Mucosa of gallbladder (tissue), 1 donor: ENCODE data around the gene PIGB. TPM values are rescaled to one million over a fixed set of nuclear protein-coding genes. Genes with fewer than 3 reads are reported as not detected.
"Not testable (repeated sequence)": the region's sequence is repeated elsewhere in the genome, so short reads cannot be mapped to it uniquely, and the experiment has no call there.

Source experiments
- DNase-seq: peaks from one replicate; pipeline ENCODE4 v3.0.0-alpha.2; 2020; ENCODE audit warnings: low spot score
- total RNA-seq: library from RNA; stranded (reverse); gene quantifications from one replicate; pipeline ENCODE4 v1.2.1, GENCODE V29; 2021
- donor health status: DM: no; HTN: no; CAD: no.

The PIGB gene
- total RNA-seq, 1 donor from 2014 or later, result 11.9 TPM

DNA sequence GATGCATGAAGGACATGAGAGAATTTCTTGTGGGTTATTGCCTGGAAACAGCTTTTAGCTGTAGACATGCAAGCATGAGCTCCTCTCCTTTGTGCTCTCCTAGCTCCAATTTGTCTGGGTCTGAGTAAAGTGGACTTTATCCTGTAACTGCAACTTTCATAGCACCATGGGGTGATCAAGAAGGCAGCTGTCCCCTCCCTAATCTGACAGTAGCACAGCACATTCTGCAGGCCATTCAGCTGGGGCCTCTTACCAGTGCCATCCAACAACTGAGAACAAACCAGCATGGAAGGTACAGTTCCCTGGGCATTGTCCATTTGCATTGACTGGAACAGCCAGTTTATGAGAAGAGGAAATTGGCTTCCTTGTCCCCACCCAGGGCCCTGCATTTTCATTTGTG lies 21.7 kb upstream of the PIGB start:
- DNase-seq, result no peak

- not testable (repeated sequence) for DNase-seq
Measured at GRCh38 chr15:55302801-55303200, 16.2 kb upstream of the PIGB start.

- peak; percentile 19 for DNase-seq
Measured at GRCh38 chr15:55319537-55320237, 665 bp downstream of the PIGB start.

DNA sequence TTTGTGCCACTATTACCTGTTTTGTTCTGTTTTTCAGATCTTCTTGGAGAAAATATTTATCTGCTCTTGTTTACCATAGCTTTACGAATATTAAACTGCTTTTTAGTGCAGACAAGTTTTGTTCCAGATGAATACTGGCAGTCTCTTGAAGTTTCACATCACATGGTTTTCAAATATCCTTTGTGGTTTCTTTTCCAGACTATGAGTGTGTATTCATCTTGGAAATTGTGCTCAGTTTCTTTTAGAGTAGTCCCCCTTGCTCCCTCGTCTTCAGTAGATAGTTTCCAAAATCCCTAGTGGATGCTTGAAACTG lies 1.2 kb downstream of the PIGB start:
- DNase-seq, result no peak

GRCh38 chr15:55320963-55321362 lies 1.9 kb downstream of the PIGB start:
- no peak for DNase-seq

DNA sequence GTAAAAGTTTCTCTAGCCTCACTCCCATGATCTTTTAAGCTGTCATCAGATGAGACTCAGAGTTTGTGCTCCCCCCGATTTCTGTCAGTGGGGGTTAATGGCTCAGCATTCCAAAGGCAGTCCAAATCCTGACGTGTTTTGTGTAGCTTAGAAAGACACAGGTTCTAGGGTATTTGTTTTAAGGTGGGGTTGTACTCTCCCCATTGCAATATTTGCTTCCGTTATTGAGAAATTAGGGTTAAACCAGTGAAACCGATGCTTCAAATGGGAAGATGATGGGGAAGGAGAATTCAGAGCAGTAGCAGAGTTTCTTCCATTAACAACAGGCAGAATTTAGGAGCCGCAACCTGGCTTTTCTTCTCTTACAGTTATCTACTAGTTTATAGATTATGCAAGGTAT lies 3.4 kb downstream of the PIGB start:
- DNase-seq, result no peak

DNA sequence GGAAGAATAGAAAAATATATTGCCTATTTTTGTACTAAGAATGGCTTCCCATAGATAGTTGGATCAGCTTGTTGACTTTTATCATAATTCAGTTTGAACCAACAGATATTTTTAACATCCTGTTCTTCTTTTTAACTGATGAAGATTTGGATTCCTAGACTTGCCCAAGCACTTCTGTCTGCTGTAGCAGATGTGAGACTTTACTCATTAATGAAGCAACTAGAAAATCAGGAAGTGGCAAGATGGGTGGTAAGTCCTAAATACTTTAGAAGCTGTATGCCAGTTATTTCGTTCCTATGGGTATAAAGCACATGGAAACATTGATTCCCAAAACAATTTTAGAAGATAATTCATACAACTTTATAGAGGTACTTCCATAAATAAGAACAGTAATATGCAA lies 8.4 kb downstream of the PIGB start:
- DNase-seq, result no peak

- no peak for DNase-seq
Measured at GRCh38 chr15:55334371-55334770, 15.3 kb downstream of the PIGB start.

DNA sequence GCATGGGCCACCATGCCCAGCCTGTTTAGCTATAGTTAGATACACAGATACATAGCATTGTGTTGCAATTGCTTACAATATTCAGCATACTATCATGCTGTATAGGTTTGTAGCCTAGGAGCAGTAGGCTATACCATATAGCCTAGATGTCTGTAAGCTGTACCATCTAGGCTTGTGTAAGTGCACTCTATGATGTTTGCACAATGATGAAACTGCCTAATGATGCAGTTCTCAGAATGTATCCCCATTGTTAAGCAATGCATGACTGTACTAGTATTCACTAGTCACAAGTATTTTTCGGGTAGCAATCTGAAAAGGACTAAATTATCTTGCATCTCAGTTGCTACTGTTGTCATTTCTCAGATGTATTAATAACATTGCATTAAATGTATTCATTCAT lies 16.0 kb downstream of the PIGB start:
- DNase-seq, result no peak

DNA sequence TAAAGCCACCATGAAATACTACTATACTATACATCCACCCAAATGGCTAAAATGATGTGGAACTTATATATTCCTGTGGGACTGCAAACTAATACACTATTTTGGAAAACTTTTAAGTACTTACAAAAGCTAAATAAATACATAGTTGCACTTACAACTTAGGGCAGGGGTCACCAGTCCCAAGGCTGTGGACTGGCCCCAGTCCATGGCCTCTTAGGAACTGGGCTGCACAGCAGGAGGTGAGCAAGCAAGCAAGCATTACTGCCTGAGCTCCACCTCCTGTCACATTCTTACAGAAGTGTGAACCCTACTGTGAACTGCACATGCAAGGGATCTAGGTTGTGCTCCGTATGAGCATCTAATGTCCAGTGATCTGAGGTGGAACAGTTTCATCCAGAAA lies 18.1 kb downstream of the PIGB start:
- DNase-seq, result no peak

DNA sequence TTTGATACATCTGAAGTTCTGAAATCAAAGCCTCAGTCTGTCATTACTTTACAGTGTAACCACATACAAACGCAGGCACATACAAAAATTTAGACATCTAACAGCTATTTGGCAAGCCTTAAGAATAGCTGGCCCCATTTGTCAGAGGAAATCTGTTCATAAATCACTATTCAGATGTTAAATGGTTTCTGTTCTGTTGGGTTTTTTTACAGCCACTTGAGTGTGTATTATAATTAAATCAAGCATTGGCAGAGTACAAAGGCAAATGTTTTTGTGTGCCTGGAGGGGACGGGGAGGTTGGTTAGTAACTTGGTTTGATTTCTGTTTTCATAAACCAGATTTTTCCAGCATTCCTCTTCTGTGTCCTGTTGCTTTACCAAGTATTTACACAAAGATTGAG lies 24.1 kb downstream of the PIGB start:
- no peak for DNase-seq

DNA sequence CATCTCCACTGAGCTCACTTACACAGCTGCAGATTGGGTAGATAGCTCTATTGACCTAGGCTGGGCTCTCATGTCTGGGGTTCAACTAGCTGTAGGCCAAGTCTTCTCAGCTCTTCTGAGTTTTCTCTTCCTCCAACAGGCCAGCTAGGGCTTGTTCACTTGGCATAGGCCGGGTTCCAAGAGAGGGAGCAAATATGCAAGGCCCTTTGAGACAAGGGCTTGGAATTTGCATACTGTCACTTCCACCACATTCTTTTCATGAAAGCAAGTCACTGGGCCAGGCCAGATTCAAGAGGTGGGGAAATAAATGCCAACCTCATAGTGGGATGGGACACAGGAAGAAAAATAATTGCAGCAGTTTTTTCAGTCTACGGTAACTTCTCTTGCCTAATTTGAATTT lies 25.2 kb downstream of the PIGB start:
- DNase-seq, result no peak

DNA sequence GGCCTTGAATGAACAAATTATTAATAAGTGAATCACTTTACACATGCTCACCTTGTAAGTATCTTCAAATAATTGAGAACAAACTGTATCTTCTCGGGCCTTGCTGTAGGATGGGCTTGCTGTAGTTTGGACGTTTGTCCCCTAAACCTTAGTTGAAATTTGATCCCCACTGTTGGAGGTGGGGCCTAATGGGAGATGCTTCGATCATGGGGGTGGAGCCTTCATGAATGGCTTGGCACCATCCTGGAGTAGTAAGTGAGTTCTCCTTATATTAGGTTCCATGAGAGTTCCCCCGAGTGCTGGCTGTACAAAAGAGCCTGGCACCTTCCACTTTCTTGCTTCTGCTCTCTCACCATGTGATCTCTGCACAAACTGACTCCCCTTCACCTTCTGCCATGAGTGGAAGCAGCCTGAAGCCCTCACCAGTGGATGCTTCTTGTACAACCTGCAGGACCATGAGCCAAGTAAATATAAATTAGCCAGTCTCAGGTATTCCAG lies 29.3 kb downstream of the PIGB start:
- DNase-seq, result no peak

DNA sequence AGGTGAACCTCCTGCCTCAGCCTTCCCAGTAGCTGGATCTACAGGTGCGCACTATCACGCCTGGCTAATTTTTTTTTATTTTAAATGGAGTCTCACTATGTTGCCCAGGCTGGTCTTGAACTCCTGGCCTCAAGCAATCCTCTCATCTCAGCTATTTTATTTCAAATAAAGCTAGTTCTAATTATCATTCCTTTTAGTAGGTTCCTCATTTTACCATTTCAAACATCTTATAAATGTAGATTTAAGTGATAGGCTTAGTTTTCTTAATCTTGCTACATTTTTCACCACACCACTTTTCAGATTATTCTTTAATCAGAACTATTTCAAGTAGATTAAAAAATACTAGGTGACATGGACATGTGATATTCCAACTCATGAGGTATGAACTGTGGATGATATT lies 30.3 kb downstream of the PIGB start:
- no peak for DNase-seq

GRCh38 chr15:55353025-55353424 lies 34.0 kb downstream of the PIGB start:
- no peak for DNase-seq

DNA sequence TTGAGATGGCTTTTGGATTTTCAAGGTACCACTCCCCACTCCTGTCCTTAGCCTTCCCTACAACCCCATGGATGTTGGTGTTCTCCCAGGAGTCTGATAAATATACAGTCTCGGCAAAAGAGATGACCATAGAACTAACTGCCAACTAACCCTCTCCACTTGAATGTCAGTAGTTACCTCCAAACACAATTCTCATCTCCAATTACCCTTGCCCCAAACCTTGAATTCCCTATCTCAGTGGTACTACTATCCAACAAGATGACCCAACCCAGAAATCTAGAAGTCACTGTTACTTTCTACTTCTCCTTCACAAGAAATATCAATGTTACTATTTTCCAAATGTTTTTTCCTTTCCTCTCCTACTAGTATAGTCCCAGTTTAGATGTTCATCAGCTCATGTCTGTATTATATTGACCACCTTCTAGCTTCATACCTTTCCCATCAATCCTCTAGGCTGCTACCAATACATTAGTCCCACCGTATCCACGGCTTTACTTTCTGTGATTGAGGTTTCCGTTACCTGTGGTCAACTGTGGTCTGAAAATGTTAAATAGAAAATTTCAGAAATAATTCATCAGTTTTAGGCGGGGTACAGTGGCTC lies 38.1 kb downstream of the PIGB start:
- DNase-seq, result no peak

GRCh38 chr15:55357774-55358173 lies 38.8 kb downstream of the PIGB start:
- no peak for DNase-seq

DNA sequence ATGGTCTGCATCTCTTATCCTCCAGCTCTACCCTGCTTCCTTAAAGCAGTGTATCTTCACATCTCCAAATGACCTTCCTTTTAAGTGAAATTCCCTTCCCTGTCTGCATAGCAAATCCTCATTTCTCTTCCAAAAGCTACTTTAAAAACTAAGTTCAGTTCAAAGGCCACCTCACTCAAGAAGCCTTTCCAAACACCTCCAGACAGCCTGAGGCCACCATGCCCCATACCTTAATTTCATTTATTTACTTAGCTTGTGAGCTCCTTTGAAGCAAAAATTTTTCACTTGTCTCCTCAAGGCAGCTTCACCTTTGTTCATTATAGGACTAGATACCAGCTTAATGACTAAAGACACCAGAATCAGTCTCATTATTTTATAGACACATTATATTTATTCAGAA lies 39.4 kb downstream of the PIGB start:
- DNase-seq, result no peak

DNA sequence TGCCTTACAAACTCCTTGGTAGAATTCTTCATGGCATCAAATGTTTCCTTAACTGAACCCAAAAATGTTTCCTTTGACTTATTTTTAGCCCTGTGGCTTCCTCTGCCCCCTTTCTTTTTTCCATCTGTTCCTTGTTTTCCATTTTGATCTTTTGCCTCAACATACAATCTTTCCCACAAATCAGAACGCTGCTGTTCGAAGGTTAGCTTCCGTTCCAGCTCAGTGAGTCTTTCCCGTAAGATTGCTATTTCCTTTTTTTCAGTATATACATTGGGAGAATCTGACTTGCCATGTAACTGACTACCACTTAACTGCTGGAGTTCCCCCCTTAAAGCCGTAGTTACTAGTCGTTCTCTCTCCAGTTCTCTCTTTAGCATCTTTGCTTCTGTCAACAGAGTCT lies 41.2 kb downstream of the PIGB start:
- DNase-seq, result no peak

DNA sequence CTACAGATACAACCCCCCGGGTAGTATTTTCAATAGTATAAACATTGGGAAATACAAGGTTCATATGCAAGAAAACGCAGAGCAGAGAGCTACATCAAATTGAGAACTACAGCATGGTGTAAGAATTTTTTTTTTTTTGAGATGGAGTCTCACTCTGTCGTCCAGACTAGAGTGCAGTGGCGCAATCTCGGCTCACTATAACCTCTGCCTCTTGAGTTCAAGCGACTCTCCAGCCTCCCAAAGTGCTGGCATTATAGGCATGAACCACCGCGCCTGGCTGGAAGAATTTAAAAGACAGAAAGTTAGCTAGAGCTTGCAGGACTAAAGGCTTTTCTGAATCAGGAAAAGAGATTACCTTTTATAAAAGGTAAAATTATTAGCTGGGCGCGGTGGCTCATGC lies 42.0 kb downstream of the PIGB start:
- DNase-seq, result no peak

DNA sequence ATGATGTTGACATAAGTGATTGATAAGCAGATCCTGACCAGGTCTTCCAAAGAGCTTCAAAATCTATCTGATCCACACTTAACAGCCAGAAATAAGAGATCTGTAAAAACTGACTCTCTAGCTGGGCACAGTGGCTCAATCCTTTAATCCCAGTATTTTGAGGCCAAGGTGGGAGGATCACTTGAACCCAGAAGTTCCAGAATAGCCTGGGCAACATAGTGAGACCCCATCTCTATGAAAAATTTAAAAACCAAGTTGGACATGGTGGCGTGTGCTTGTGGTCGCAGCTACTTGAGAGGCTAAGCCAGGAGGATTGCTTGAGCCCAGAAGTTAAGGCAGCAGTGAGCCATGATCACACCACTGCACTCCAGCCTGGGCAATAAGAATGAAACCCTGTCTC lies 43.6 kb downstream of the PIGB start:
- DNase-seq, result no peak

DNA sequence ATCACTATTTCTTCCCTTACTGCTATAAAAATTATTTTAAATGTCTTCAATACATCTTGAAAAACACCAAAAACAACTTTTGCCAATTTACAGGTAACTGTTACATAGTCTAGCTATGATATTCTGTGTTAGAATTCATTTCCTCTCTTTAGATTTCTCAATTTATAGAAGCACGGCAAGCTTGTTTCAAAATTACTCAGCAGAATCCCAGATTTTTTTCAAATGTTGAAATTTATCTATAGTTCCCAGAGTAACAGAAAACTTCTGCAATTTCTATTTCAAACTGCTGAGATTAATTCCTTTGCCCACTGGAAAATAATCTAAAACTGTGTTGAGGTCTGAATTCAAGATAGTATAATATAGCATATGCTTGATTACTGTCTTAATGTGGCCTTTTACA lies 48.0 kb downstream of the PIGB start:
- DNase-seq, result no peak

DNA sequence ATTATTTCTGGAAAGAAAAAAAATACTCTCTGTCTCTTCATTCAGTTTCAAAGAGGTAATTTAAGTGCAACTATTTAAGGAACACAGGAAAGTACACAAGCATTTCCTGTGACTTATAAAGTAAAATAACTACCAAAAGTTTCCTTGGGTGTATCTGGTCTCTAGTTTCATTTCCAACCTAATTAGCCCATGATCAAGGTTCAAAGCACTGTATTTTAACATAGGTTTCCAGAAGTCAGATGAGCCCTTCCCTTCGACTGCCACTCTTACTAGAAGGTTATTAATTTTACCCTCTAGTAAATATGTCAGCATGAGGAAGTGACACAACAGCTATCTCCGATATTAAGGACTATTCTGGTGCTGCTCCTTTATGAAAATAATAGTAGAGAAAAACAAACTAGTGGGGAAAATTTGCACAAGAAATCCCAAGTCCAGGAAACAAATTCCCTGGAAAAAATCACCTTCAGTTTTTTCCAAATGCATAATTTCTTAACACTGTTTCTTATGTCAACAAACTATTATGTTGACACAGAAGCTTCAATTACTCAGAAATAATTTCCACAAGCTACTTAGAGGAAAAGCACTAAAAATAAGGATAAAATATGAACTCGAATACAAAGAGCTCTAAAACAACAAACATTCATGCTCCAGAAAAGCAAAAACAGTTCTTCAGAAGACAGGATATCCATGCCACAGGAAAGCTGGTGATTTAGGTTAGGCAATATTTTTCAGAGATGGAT lies 53.8 kb downstream of the PIGB start:
- DNase-seq, result no peak
